ENCODE measurements around the gene DOCK11. TPM values are rescaled to one million over a fixed set of nuclear protein-coding genes. Genes with fewer than 3 reads are reported as not detected.

The DOCK11 gene
- total RNA-seq, 2 experiments from 2014 or later, result 47.5 to 50.4 TPM

DNA sequence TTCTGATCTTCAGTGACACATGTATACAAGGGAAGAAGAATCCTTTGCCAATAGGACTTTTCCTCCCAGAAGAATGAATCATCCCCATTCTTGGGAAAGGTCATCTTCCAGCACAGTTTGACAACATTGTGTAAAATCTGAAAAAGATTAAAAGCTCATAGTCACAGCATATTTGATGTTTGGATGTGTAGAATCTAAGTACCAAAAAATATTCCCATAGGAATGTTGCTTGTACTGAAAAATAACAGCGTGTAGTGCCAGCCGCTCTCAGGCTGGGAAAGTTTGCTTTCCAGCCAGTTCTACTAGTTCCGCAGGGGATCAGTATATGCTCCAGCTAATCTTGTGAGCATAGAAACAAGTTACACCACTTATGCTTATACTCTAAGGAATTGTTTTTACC is 157.1 kb downstream of the DOCK11 start:
- no peak overlapping the region for H3K4me3 Mint-ChIP-seq
- no peaks in the 10 kb centered on the region for H3K4me1 Mint-ChIP-seq (ENCODE audit: low read depth)
- peaks cover 16% of the 10 kb centered on the region for H3K36me3 Mint-ChIP-seq
- no peak overlapping the region for H3K27ac Mint-ChIP-seq
- intact Hi-C loops (cut with micrococcal nuclease), result no loop called here
- CTCF ChIA-PET, result no interaction called here
- no peaks in the 10 kb centered on the region for H3K27me3 Mint-ChIP-seq
- H3K9me3 Mint-ChIP-seq, result no peaks in the 10 kb centered on the region
- POLR2A ChIA-PET, result no interaction called here
- no peak for DNase-seq

DNA sequence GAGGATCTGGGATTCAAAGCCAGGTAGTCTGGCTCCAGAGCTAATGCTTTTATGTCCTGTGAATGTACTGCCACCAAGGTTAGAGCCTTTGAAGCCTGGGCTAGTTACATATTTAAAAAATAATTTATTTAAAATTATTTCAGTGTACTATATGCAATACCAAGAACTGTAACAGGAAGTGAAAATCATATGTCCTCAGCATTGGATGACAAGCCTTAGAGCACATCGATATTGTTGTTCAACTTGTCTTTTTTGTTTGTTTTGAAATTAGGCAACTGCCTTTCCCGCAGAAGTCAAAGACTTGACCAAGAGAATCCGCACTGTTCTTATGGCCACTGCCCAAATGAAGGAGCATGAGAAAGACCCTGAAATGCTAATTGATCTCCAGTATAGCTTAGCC is 158.7 kb downstream of the DOCK11 start:
- H3K4me1 Mint-ChIP-seq (ENCODE audit: low read depth), result no peaks in the 10 kb centered on the region
- intact Hi-C loops (cut with micrococcal nuclease), result no loop called here
- H3K36me3 Mint-ChIP-seq, result peaks cover 15% of the 10 kb centered on the region

DNA sequence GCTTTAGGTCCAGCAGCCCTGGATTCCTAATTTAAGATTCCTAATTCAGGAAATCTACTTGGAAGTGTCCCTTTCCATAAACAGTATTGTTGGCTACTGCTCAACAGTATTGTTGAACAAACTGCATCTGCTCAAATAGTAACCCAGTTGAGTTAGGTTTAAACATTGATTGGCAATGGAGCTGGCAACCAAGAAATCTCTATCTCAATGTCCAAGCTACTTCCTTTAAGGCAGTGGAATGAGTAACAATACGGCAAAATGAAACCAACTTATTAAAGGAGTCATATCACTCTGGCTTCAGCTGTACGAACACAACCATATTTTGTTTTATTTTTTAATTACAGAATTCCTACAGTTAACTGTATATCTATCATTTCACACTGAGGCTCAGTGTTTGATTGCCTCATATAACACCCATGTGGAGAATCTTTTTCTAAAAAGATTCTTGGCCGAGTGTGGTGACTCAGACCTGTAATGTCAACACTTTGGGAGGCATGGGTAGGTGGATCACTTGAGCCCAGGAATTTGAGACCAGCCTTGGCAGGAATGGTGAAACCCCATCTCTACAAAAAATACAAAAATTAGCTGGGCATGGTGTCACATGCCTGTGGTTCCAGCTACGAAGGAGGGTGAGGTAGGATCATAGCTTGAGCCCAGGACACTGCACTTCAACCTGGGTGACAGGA is 160.1 kb downstream of the DOCK11 start:
- no peak for DNase-seq
- no peaks in the 10 kb centered on the region for H3K4me1 Mint-ChIP-seq (ENCODE audit: low read depth)
- no peak overlapping the region for H3K4me3 Mint-ChIP-seq
- H3K27ac Mint-ChIP-seq, result no peak overlapping the region
- ChIA-PET POLR2A (no interaction called here), CTCF (no interaction called here)
- H3K9me3 Mint-ChIP-seq, result no peaks in the 10 kb centered on the region
- H3K27me3 Mint-ChIP-seq, result no peaks in the 10 kb centered on the region
- intact Hi-C loops (cut with micrococcal nuclease), result no loop called here
- peaks cover 16% of the 10 kb centered on the region for H3K36me3 Mint-ChIP-seq

More for the DNA sequence above, 158.7 kb downstream of the DOCK11 start:
- CTCF ChIA-PET, result no interaction called here
- POLR2A ChIA-PET, result no interaction called here
- Mint-ChIP-seq H3K4me3 (no peak overlapping the region), H3K27ac (no peak overlapping the region), H3K9me3 (no peaks in the 10 kb centered on the region), H3K27me3 (no peaks in the 10 kb centered on the region)
- DNase-seq, result no peak

DNA sequence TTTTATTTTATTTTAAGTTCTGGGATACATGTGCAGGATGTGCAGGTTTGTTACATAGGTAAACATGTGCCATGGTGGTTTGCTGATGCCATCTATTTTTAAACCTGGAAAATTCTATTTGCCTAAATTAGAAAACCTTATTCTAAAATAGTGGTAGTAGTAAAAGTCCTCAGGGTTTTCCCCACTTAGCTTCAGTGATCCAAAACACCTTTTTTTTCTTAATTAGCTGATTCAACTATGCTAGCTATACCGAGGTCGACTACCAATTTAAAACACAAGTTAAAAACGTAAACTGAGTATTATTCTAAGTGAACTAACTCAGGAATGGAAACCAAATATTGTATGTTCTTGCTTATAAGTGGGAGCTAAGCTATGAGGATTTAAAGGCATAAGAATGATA is 161.8 kb downstream of the DOCK11 start:
- intact Hi-C loops (cut with micrococcal nuclease), result no loop called here
- no peak overlapping the region for H3K4me3 Mint-ChIP-seq
- no peak for DNase-seq
- no peaks in the 10 kb centered on the region for H3K9me3 Mint-ChIP-seq
- POLR2A ChIA-PET, result no interaction called here
- peaks cover 20% of the 10 kb centered on the region for H3K36me3 Mint-ChIP-seq
- no peaks in the 10 kb centered on the region for H3K27me3 Mint-ChIP-seq
- H3K27ac Mint-ChIP-seq, result no peak overlapping the region
- no peaks in the 10 kb centered on the region for H3K4me1 Mint-ChIP-seq (ENCODE audit: low read depth)
- CTCF ChIA-PET, result no interaction called here

DNA sequence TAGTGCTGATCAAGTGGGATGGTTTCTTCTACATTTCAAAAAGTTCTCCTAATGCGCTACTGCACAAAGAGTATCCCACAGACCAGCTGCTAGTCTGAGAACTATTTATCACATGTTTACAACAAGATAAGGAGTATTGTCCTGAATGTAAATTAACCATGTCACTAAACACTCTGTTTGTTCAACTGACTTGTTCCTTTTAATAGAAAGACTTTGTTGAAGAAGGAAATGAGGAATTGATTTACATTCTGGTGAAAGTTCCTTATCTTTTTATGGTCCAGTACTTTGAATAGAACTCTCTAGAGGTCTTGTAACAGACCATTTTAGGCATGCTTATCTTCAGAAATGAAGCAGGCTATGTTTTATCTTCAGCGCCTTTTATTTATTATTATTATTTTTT is 164.5 kb downstream of the DOCK11 start:
- ChIA-PET POLR2A (no interaction called here), CTCF (no interaction called here)
- Mint-ChIP-seq H3K4me1 (ENCODE audit: low read depth) (no peaks in the 10 kb centered on the region), H3K9me3 (no peaks in the 10 kb centered on the region), H3K27ac (no peak overlapping the region), H3K4me3 (no peak overlapping the region), H3K36me3 (peaks cover 23% of the 10 kb centered on the region), H3K27me3 (no peaks in the 10 kb centered on the region)
- DNase-seq, result no peak
- intact Hi-C loops (cut with micrococcal nuclease), result no loop called here

DNA sequence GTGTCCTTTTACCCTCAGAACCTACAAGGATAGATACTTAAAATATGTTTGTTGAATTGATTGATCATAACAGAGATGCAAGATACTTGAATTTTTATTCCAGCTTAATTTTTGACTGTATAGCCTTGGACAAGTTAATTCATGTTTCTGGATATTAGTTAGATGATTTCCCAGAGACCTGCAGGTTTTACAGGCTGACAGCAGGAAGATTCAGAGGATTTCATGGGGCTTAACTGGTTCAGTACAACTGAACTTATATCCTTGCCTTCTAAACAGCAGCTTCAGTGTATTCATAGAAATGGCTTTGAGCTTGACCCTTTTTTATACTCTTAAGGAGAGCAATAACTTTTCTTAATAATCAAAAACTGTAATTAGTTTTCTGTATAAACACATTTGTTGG is 169.6 kb downstream of the DOCK11 start:
- H3K27ac Mint-ChIP-seq, result no peak overlapping the region
- no peaks in the 10 kb centered on the region for H3K9me3 Mint-ChIP-seq
- H3K27me3 Mint-ChIP-seq, result no peaks in the 10 kb centered on the region
- POLR2A ChIA-PET, result no interaction called here
- H3K4me1 Mint-ChIP-seq (ENCODE audit: low read depth), result peaks cover 5% of the 10 kb centered on the region
- CTCF ChIA-PET, result interaction anchor here (0.7 kb wide), 1 partner anchor 16 kb away, joined by 3 read pairs; no protein-coding TSS in a partner anchor
- peaks cover 21% of the 10 kb centered on the region for H3K36me3 Mint-ChIP-seq
- intact Hi-C loops (cut with micrococcal nuclease), result no loop called here
- no peak overlapping the region for H3K4me3 Mint-ChIP-seq
- DNase-seq, result no peak

DNA sequence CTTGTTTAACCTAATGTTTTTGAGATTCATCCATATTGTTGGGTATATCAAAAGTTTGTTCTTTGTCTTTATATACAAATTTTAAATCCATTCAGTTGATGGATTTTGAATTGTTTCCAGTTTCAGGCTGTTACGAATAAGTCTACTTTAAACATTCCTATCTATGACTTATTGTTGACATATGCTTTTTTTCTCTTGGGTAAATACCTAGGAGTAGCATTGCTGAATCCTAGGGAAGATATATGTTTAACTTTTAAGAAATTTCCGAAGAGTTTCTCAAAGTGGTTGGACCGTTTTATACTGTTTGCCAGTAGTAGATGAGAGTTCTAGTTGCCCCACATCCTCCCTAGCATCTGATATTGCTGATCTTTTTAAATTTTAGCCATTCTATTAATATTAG is 170.9 kb downstream of the DOCK11 start:
- no peaks in the 10 kb centered on the region for H3K27me3 Mint-ChIP-seq
- no peak for DNase-seq
- peaks cover 5% of the 10 kb centered on the region for H3K4me1 Mint-ChIP-seq (ENCODE audit: low read depth)
- no peaks in the 10 kb centered on the region for H3K9me3 Mint-ChIP-seq
- intact Hi-C loops (cut with micrococcal nuclease), result no loop called here
- ChIA-PET CTCF (no interaction called here), POLR2A (interaction anchor here (0.6 kb wide), 1 partner anchor 193 kb away, joined by 5 read pairs; no protein-coding TSS in a partner anchor)
- peaks cover 22% of the 10 kb centered on the region for H3K36me3 Mint-ChIP-seq
- H3K4me3 Mint-ChIP-seq, result no peak overlapping the region
- H3K27ac Mint-ChIP-seq, result no peak overlapping the region

DNA sequence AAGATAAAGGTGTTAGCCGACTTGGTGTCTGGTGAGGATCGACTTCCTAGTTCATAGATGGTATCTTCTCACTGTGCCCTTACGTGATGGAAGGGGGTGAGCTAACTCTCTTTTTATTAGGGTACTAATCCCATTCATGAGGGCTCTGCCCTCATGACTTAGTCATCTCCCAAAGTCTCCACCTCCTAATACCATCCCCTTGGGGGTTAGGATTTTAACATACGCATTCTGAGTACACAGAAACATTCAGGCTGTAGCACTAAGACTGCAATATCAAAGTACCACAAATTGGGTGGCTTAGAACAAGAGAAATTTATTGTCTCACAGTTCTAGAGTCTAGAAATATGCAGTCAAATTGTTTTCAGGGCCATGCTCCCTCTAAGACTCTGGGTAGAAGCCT is 173.8 kb downstream of the DOCK11 start:
- ChIA-PET CTCF (no interaction called here), POLR2A (no interaction called here)
- DNase-seq, result no peak
- Mint-ChIP-seq H3K9me3 (no peaks in the 10 kb centered on the region), H3K4me1 (ENCODE audit: low read depth) (peaks cover 5% of the 10 kb centered on the region), H3K4me3 (no peak overlapping the region), H3K27ac (peak overlapping the region; percentile 14), H3K36me3 (peaks cover 13% of the 10 kb centered on the region), H3K27me3 (no peaks in the 10 kb centered on the region)
- intact Hi-C loops (cut with micrococcal nuclease), result no loop called here

DNA sequence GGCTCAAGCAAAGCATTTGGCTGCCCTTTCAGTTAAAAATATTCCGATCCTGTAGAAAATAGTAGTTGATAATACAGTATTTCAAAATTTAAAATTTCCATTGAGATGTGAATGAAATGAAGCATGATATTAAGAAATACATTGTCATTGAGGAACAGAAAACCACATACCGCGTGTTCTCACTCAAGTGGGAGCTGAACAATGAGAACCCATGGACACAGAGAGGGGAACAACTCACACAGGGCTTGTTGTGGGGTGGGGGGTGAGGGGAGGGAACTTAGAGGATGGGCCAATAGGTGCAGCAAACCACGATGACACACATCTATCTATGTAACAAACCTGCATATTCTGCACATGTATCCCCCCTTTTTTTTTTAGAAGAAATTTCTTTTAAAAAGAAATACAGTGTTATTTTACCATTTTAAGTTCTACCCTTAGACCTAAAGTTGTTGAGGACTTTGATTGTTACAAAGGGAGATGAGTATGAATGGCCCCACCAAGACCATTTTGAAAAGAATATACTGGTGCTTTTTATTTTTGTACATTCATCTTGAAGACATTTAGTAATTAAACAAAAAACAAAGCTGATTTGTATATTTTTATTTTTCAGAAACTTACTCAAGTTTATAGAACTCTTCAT is 179.8 kb downstream of the DOCK11 start:
- Mint-ChIP-seq H3K9me3 (no peaks in the 10 kb centered on the region), H3K4me1 (ENCODE audit: low read depth) (no peaks in the 10 kb centered on the region), H3K27me3 (no peaks in the 10 kb centered on the region), H3K36me3 (peaks cover 3% of the 10 kb centered on the region), H3K4me3 (no peak overlapping the region), H3K27ac (no peak overlapping the region)
- POLR2A ChIA-PET, result no interaction called here
- CTCF ChIA-PET, result no interaction called here
- intact Hi-C loops (cut with micrococcal nuclease), result no loop called here
- no peak for DNase-seq

DNA sequence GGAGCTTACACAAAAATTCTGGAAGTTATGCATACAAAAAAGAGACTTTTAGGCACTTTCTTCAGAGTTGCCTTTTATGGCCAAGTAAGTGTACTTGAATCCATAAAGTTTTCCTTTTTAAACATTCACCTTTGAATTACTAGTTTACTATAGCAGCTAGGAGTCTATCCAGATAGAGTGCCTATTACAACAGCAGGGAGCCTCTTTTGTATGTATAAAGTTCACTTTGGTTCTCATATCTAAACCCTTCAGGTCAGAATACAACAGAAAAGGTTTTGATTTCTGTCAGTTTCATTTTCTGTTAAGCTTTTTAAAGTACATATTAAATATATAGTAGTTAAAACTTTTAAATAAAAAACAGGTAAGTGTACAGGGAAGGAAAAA is 180.3 kb downstream of the DOCK11 start:
- no peak overlapping the region for H3K4me3 Mint-ChIP-seq
- no peaks in the 10 kb centered on the region for H3K9me3 Mint-ChIP-seq
- ChIA-PET POLR2A (no interaction called here), CTCF (no interaction called here)
- no peak for DNase-seq
- no peak overlapping the region for H3K27ac Mint-ChIP-seq
- H3K36me3 Mint-ChIP-seq, result peaks cover 3% of the 10 kb centered on the region
- intact Hi-C loops (cut with micrococcal nuclease), result no loop called here
- H3K4me1 Mint-ChIP-seq (ENCODE audit: low read depth), result no peaks in the 10 kb centered on the region
- no peaks in the 10 kb centered on the region for H3K27me3 Mint-ChIP-seq

DNA sequence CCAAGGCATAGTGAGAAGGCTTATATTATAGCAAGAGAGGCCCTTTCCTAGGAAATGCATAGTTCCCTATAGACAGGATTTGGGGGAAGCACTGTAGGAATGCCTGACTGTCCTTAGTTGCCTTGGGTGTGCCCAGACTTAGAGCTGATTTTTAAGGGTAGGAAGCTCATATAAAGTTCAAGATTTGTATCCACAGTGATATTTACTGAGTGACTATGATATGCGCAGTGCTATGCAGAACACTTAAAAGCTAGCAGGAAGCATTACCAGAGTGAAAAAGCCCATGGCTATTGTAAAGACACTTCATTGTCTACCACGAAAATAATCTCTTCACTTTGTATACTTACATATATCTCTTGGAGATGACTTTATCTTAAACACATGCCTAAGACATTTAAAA is 181.7 kb downstream of the DOCK11 start:
- Mint-ChIP-seq H3K27me3 (no peaks in the 10 kb centered on the region), H3K9me3 (no peaks in the 10 kb centered on the region), H3K27ac (no peak overlapping the region), H3K4me3 (no peak overlapping the region), H3K4me1 (ENCODE audit: low read depth) (no peaks in the 10 kb centered on the region), H3K36me3 (peaks cover 3% of the 10 kb centered on the region)
- ChIA-PET CTCF (interaction anchor here (1.1 kb wide), 1 partner anchor 218 kb away, joined by 3 read pairs; no protein-coding TSS in a partner anchor), POLR2A (no interaction called here)
- no peak for DNase-seq
- intact Hi-C loops (cut with micrococcal nuclease), result no loop called here

DNA sequence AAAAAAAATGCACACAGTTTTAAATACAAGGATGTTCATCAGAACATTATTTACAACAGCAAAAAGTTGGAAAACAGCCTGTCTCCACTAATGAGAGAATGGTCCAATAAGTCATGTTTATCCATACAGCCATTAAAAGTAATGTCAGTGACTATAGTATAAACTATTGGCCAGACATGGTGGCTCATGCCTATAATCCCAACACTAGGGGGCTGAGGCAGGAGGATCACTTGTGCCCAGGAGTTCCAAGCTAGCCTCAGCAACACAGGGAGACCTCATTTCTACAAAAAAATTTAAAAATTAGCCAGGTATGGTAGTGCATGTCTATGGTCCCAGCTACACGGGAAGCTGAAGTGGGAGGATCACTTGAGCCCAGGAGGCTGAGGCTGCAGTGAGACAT is 183.7 kb downstream of the DOCK11 start:
- ChIA-PET POLR2A (no interaction called here), CTCF (no interaction called here)
- Mint-ChIP-seq H3K27ac (no peak overlapping the region), H3K9me3 (no peaks in the 10 kb centered on the region), H3K4me1 (ENCODE audit: low read depth) (no peaks in the 10 kb centered on the region), H3K4me3 (no peak overlapping the region), H3K36me3 (peaks cover 2% of the 10 kb centered on the region), H3K27me3 (no peaks in the 10 kb centered on the region)
- no peak for DNase-seq
- intact Hi-C loops (cut with micrococcal nuclease), result no loop called here

DNA sequence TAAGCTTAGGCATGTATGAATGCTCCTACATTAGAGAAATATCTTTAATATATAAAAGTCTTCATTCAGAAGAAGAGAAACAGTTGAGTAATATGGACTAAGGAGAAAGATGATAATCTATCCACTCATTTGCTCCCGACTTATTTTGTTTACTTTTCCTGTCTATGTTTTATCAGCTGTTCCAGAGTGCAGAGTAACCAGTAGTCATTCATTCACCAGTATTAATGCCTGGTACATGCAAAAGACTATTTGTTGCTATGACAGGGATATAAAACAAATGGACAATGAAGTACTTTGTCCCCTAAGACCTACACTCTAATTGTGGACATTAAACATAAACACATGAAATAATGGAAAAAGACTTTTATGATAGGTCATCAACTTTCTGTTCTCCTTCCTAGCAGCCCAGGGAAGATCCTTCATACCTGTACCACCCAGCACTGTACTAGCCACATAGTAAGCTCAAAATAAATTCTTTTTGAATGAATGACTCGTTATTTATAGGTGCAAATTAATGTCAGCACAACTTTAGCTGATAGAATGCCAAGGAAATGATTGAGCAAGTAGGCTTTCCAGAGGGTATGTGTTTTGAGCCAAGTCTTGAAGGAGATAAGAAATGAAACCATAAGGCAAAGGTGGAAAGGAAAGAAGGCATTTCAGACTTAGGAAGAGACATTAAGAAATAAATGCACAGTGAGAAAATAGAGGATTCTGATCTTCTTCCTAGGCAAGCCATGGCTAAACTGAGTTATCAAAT is 186.8 kb downstream of the DOCK11 start:
- no peak overlapping the region for H3K27ac Mint-ChIP-seq

More for the DNA sequence above, 186.8 kb downstream of the DOCK11 start:
- no peaks in the 10 kb centered on the region for H3K27me3 Mint-ChIP-seq
- intact Hi-C loops (cut with micrococcal nuclease), result no loop called here
- no peaks in the 10 kb centered on the region for H3K4me1 Mint-ChIP-seq (ENCODE audit: low read depth)
- CTCF ChIA-PET, result no interaction called here
- POLR2A ChIA-PET, result no interaction called here
- peaks cover 6% of the 10 kb centered on the region for H3K36me3 Mint-ChIP-seq
- no peaks in the 10 kb centered on the region for H3K9me3 Mint-ChIP-seq
- no peak for DNase-seq
- no peak overlapping the region for H3K4me3 Mint-ChIP-seq

Data from activated CD4-positive, alpha-beta memory T cell treated with anti-CD3 and anti-CD28 coated beads for 36 hours (primary cell).